HepG2 (cell line): Measurements from ENCODE around the gene HSD3B7. TPM values are rescaled to one million over a fixed set of nuclear protein-coding genes. Genes with fewer than 3 reads are reported as not detected.

Source experiments
- ADNP ChIP-seq: sonication (generic); formaldehyde crosslinking; IDR thresholded peaks from 2 replicates; pipeline ENCODE4 v1.4.0; 2020; ENCODE audit warnings: missing genetic modification reagents
- ATF1 ChIP-seq: IDR thresholded peaks from 2 replicates; pipeline ENCODE4 v1.6.1; 2016; ENCODE audit warnings: mild to moderate bottlenecking, control low read depth
- ATRX ChIP-seq: sonication (generic); formaldehyde crosslinking; IDR thresholded peaks from 2 replicates; pipeline ENCODE4 v1.4.0; 2020; ENCODE audit warnings: missing genetic modification reagents, borderline replicate concordance
- CBX2 ChIP-seq, 2 experiments: fragments of 200-600 bp in 1 of 2; sonication (generic); formaldehyde crosslinking in 1 of 2; IDR thresholded peaks; 2 replicates each; pipeline versions ENCODE4 v1.7.0 to v1.8.1; 2018 to 2022; ENCODE audit warnings: low read depth in 2 of 2, low read length in 1 of 2, mild to moderate bottlenecking in 1 of 2, missing genetic modification reagents in 1 of 2
- EEA1 ChIP-seq: sonication (generic); formaldehyde crosslinking; IDR thresholded peaks from 2 replicates; pipeline ENCODE4 v1.5.1; 2020; ENCODE audit warnings: mild to moderate bottlenecking, missing genetic modification reagents, borderline replicate concordance
- ISL2 ChIP-seq: sonication (generic); formaldehyde crosslinking; IDR thresholded peaks from 2 replicates; pipeline ENCODE4 v1.5.0; 2020; ENCODE audit warnings: missing genetic modification reagents
- MAZ ChIP-seq, 2 experiments: sonication (generic) in 1 of 2; formaldehyde crosslinking in 1 of 2; IDR thresholded peaks; 2 replicates each; pipeline versions ENCODE4 v1.5.0 to v1.6.1; 2012 to 2020; ENCODE audit warnings: low read depth in 2 of 2, mild to moderate bottlenecking in 2 of 2, borderline replicate concordance in 1 of 2, improper control_type of control experiment in 1 of 2, low read length in 1 of 2, missing genetic modification reagents in 1 of 2, moderate library complexity in 1 of 2
- PCBP2 ChIP-seq: fragments of 200-400 bp; formaldehyde crosslinking; optimal IDR thresholded peaks from 2 replicates; pipeline ENCODE3; 2018; ENCODE audit warnings: low read length, low read depth; ENCODE audit not compliant: poor library complexity, severe bottlenecking
- PTBP1 ChIP-seq: fragments of 200-400 bp; formaldehyde crosslinking; IDR thresholded peaks from 2 replicates; pipeline ENCODE4 v1.6.1; 2018; ENCODE audit warnings: low read length, low read depth; ENCODE audit not compliant: poor library complexity, severe bottlenecking
- ZBTB14 ChIP-seq: sonication (generic); formaldehyde crosslinking; IDR thresholded peaks from 2 replicates; pipeline ENCODE4 v1.4.0; 2020; ENCODE audit warnings: missing genetic modification reagents
- ZNF260 ChIP-seq: sonication (generic); formaldehyde crosslinking; IDR thresholded peaks from 2 replicates; pipeline ENCODE4 v1.4.0; 2020; ENCODE audit warnings: missing genetic modification reagents, low read depth, mild to moderate bottlenecking, borderline replicate concordance
- ZNF337 ChIP-seq: sonication (generic); formaldehyde crosslinking; IDR thresholded peaks from 2 replicates; pipeline ENCODE4 v1.5.1; 2020; ENCODE audit warnings: missing genetic modification reagents, low read depth, mild to moderate bottlenecking, borderline replicate concordance
- ZNF382 ChIP-seq: sonication (generic); formaldehyde crosslinking; IDR thresholded peaks from 2 replicates; pipeline ENCODE4 v1.5.0; 2020; ENCODE audit warnings: missing genetic modification reagents, mild to moderate bottlenecking, borderline replicate concordance
- ZNF782 ChIP-seq: sonication (generic); formaldehyde crosslinking; IDR thresholded peaks from 2 replicates; pipeline ENCODE4 v1.4.0; 2020; ENCODE audit warnings: missing genetic modification reagents, mild to moderate bottlenecking, borderline replicate concordance
- ZNF841 ChIP-seq: sonication (generic); formaldehyde crosslinking; IDR thresholded peaks from 2 replicates; pipeline ENCODE4 v1.8.1; 2023; ENCODE audit warnings: missing genetic modification reagents, borderline replicate concordance
- ZNF850 ChIP-seq: sonication (generic); formaldehyde crosslinking; conservative IDR thresholded peaks from 2 replicates; pipeline ENCODE4 v1.9.0; 2021; ENCODE audit warnings: mild to moderate bottlenecking, missing genetic modification reagents
- polyA plus RNA-seq, 8 experiments: library from polyadenylated mRNA; depleted of rRNA in 3 of 8; stranded (reverse) in 7 of 8; unstranded in 1 of 8; fragments of >200 nt; fragmentation: Illumina TruSeq in 4 of 8; extraction: Trizol in 4 of 8; gene quantifications; 2 replicates each; pipeline versions ENCODE4 v1.2.1 to v1.2.3, GENCODE V29; 2011 to 2016; ENCODE audit warnings: low read depth in 4 of 8, missing spikeins in 1 of 8, mixed read lengths in 1 of 8; ENCODE audit not compliant: insufficient read depth in 1 of 8
- total RNA-seq, 5 experiments: library from RNA; depleted of rRNA; stranded (reverse); fragments of >200 nt; fragmentation: Illumina TruSeq; extraction: Trizol; gene quantifications; 2 replicates each; pipeline ENCODE4 v1.2.3, GENCODE V29; 2016; ENCODE audit warnings: low read depth in 1 of 5
- TF ChIP-seq, protein P1 (sequence below): sonication (generic); formaldehyde crosslinking; IDR thresholded peaks from 2 replicates; pipeline ENCODE4 v1.5.1; 2020; ENCODE audit warnings: mild to moderate bottlenecking, missing genetic modification reagents
- TF ChIP-seq, protein P2 (sequence below): sonication (generic); formaldehyde crosslinking; IDR thresholded peaks from 2 replicates; pipeline ENCODE4 v1.4.0; 2020; ENCODE audit warnings: missing genetic modification reagents
- TF ChIP-seq, protein P3 (sequence below): sonication (generic); formaldehyde crosslinking; IDR thresholded peaks from 2 replicates; pipeline ENCODE4 v1.4.0; 2020; ENCODE audit warnings: missing genetic modification reagents, mild to moderate bottlenecking, borderline replicate concordance

Gene HSD3B7
- total and polyA plus RNA-seq, 2 of the 13 experiments (the other 11 are each of a cell fraction or from before 2014, with no cell fraction given): 32.9 to 69.7 TPM

GRCh38 chr16:30985401-30986128 is 558 bp downstream of the HSD3B7 start (continued):
- TF ChIP-seq MAZ (IDR thresholded peaks at IDR 0.05; ENCODE audit: borderline replicate concordance, low read depth, low read length) (no peak), MAZ (CRISPR knock-in tag; IDR thresholded peaks at IDR 0.05; ENCODE audit: low read depth) (peak; percentile 95), ZNF382 (CRISPR knock-in tag) (no peak), ZNF337 (CRISPR knock-in tag) (peak; percentile 75; the same call in 1 of the 2 replicates), ZNF260 (CRISPR knock-in tag) (no peak; the same call in 1 of the 2 replicates), ZNF782 (CRISPR knock-in tag) (0 out of 2 replicates have a peak, but pooled peaks have one; percentile 16), ATF1 (CRISPR knock-in tag) (no peak), CBX2 (IDR thresholded peaks at IDR 0.05; ENCODE audit: low read depth, low read length) (no peak), CBX2 (CRISPR knock-in tag; IDR thresholded peaks at IDR 0.05; ENCODE audit: low read depth) (0 out of 2 replicates have a peak, but pooled peaks have one; percentile 65), ZNF841 (CRISPR knock-in tag) (no peak), ATRX (CRISPR knock-in tag) (no peak), PTBP1 (no peak), EEA1 (CRISPR knock-in tag) (peak; percentile 81), ZNF850 (CRISPR knock-in tag) (no peak), ADNP (CRISPR knock-in tag) (peak; percentile 61; the same call in 1 of the 2 replicates), PCBP2 (peak; percentile 73), ZBTB14 (CRISPR knock-in tag) (no peak), ISL2 (CRISPR knock-in tag) (peak; percentile 20; the same call in 1 of the 2 replicates)
- TF ChIP-seq, protein P1, sequence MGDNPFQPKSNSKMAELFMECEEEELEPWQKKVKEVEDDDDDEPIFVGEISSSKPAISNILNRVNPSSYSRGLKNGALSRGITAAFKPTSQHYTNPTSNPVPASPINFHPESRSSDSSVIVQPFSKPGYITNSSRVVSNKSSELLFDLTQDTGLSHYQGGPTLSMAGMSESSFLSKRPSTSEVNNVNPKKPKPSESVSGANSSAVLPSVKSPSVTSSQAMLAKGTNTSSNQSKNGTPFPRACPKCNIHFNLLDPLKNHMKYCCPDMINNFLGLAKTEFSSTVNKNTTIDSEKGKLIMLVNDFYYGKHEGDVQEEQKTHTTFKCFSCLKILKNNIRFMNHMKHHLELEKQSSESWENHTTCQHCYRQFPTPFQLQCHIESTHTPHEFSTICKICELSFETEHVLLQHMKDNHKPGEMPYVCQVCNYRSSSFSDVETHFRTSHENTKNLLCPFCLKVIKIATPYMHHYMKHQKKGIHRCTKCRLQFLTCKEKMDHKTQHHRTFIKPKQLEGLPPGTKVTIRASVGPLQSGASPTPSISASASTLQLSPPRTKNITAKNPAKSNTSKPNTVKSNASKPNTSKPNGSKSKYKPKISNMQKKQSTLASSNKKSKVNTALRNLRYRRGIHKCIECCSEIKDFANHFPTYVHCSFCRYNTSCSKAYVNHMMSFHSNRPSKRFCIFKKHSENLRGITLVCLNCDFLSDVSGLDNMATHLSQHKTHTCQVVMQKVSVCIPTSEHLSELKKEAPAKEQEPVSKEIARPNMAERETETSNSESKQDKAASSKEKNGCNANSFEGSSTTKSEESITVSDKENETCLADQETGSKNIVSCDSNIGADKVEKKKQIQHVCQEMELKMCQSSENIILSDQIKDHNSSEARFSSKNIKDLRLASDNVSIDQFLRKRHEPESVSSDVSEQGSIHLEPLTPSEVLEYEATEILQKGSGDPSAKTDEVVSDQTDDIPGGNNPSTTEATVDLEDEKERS (CRISPR knock-in tag): no peak
- TF ChIP-seq, protein P2, sequence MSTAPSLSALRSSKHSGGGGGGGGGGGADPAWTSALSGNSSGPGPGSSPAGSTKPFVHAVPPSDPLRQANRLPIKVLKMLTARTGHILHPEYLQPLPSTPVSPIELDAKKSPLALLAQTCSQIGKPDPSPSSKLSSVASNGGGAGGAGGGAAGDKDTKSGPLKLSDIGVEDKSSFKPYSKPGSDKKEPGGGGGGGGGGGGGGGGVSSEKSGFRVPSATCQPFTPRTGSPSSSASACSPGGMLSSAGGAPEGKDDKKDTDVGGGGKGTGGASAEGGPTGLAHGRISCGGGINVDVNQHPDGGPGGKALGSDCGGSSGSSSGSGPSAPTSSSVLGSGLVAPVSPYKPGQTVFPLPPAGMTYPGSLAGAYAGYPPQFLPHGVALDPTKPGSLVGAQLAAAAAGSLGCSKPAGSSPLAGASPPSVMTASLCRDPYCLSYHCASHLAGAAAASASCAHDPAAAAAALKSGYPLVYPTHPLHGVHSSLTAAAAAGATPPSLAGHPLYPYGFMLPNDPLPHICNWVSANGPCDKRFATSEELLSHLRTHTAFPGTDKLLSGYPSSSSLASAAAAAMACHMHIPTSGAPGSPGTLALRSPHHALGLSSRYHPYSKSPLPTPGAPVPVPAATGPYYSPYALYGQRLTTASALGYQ (CRISPR knock-in tag): no peak
- TF ChIP-seq, protein P3, sequence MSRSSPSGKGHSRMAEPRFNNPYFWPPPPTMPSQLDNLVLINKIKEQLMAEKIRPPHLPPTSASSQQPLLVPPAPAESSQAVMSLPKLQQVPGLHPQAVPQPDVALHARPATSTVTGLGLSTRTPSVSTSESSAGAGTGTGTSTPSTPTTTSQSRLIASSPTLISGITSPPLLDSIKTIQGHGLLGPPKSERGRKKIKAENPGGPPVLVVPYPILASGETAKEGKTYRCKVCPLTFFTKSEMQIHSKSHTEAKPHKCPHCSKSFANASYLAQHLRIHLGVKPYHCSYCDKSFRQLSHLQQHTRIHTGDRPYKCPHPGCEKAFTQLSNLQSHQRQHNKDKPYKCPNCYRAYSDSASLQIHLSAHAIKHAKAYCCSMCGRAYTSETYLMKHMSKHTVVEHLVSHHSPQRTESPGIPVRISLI: peak; percentile 53; the same call in 1 of the 2 replicates
